HG02884 (cell line): ENCODE measurements around the gene PAH.

Experiments
- ATAC-seq: cut with Tn5 transposase; IDR thresholded peaks from one replicate; pipeline ENCODE4 v1.9.1; 2021; ENCODE audit warnings: mild to moderate bottlenecking, moderate library complexity; ENCODE audit not compliant: unreplicated experiment

Gene PAH

GRCh38 chr12:102917026-102917787, at the start of gene PAH:
PAH (minus strand) TSS chr12:102917244; CDS start chr12:102917130, 114 bp downstream.
- ATAC-seq: no peak

GRCh38 chr12:102966200-102966863, 49.3 kb upstream of the PAH start:
- no peak for ATAC-seq

- peak; percentile 32 for ATAC-seq
These were observed 48.5 kb upstream of the PAH start for GRCh38 chr12:102965281-102966155.

DNA sequence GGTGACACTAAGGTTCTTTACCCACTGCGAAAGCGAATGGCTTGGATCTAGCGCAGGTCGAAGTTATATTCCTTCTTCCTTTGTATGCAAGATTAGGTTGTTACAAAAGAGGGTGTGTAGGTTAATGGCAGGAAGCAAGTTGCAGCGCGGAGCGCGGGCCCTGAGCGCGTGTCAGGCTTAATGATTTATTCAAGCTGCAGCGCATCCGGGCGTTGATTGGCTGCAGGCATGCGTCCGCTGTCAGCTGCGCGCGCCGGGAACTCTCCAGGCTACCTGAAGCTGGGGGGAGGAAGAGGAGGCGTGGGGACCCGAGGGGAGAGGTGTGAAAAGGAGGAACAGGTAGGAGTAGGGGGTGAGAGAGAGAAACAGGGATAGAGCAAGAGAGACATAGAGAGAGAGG, 47.8 kb upstream of the PAH start:
- peak; percentile 49 for ATAC-seq

DNA sequence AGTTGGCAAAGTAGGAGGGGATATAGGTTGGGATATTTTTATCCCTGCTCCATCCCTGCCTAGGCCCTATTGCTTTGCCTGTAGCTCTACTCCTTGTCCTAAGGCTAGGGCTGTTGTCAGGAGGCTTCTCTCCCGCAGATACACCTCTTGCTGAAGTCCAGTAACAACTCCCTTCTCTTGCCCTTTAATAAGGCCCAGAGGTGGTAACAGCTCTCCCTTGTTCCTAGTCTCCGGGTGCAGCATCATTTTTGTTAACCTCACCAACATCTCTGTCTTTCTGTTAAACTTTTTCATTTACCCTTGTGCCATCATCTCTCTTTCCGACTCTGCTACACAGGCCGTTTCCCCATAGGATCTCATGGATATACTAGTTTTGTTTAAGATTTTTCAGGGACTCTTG, 46.8 kb upstream of the PAH start:
- no peak for ATAC-seq

DNA sequence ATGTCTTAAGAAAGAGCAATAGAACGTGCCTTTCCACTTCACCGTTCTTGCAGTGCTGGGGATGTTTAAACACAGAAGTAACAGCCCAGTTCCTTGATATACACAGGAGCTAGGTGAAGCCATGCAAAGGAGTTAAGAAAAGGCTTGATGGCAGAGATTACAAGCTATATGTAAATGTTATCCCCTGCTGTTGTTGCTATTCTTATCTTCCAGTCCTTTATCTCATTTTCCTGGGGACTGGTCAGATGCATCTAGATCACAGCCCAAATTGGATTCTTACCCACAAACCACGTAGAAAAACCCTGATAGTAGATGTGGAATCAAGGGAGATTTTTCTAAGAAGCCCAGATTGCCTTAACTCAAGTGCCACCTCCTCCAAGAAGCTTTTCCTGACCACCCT, 45.9 kb upstream of the PAH start:
- ATAC-seq: no peak

GRCh38 chr12:102962532-102962931, 45.5 kb upstream of the PAH start:
- no peak for ATAC-seq

DNA sequence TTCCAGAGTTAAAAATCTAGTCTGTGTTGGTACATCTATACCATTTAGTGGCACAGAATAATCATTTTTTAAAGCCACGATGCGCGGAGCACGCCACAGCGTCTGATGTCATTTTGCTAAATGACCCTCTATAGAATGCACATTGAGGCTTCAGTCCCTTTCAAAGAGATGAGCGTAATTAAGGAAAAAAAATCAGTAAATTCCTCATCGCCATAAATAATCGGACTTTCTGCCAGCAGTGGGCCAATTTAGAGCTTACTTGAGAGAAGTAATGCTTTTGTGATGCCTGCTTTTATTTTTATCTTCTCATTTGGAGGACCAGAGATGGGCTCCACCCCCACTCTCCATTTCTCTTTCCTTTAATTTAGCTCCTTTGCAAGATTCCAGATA, 44.4 kb upstream of the PAH start:
- no peak for ATAC-seq

GRCh38 chr12:102960766-102961465, 43.9 kb upstream of the PAH start:
- ATAC-seq: no peak

- ATAC-seq: no peak
These were observed 42.3 kb upstream of the PAH start for GRCh38 chr12:102959391-102959790.

- no peak for ATAC-seq
These were observed 41.8 kb upstream of the PAH start for GRCh38 chr12:102958830-102959176.

DNA sequence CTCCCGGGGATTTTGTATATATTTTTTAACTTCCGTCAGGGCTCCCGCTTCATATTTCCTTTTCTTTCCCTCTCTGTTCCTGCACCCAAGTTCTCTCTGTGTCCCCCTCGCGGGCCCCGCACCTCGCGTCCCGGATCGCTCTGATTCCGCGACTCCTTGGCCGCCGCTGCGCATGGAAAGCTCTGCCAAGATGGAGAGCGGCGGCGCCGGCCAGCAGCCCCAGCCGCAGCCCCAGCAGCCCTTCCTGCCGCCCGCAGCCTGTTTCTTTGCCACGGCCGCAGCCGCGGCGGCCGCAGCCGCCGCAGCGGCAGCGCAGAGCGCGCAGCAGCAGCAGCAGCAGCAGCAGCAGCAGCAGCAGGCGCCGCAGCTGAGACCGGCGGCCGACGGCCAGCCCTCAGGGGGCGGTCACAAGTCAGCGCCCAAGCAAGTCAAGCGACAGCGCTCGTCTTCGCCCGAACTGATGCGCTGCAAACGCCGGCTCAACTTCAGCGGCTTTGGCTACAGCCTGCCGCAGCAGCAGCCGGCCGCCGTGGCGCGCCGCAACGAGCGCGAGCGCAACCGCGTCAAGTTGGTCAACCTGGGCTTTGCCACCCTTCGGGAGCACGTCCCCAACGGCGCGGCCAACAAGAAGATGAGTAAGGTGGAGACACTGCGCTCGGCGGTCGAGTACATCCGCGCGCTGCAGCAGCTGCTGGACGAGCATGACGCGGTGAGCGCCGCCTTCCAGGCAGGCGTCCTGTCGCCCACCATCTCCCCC, 41.2 kb upstream of the PAH start:
- peak; percentile 41 for ATAC-seq

DNA sequence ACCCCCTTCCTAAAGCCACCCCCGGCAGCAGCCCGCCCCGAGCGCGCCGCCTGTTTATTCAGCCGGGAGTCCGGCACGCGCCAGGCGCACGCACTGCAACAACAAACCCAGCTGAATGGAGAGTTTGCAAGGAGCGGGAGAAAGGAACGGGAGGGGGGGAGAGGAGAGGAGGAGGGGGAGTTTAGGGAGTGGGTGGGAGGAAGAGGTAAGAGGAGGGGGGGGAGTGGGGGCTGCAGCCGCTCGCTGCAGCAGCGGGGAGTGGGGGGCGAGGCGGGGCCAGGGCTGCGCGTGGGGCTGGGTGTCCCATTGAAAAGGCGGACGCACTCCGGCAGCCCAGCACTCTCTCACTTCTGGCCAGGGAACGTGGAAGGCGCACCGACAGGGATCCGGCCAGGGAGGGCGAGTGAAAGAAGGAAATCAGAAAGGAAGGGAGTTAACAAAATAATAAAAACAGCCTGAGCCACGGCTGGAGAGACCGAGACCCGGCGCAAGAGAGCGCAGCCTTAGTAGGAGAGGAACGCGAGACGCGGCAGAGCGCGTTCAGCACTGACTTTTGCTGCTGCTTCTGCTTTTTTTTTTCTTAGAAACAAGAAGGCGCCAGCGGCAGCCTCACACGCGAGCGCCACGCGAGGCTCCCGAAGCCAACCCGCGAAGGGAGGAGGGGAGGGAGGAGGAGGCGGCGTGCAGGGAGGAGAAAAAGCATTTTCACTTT, 40.5 kb upstream of the PAH start, which contains the start of gene ASCL1:
TSS of gene ASCL1 (plus strand) at position 336 of the 712 bp plus-strand sequence. CDS start 571 bp downstream, outside the sequence.
- ATAC-seq: peak; percentile 35

DNA sequence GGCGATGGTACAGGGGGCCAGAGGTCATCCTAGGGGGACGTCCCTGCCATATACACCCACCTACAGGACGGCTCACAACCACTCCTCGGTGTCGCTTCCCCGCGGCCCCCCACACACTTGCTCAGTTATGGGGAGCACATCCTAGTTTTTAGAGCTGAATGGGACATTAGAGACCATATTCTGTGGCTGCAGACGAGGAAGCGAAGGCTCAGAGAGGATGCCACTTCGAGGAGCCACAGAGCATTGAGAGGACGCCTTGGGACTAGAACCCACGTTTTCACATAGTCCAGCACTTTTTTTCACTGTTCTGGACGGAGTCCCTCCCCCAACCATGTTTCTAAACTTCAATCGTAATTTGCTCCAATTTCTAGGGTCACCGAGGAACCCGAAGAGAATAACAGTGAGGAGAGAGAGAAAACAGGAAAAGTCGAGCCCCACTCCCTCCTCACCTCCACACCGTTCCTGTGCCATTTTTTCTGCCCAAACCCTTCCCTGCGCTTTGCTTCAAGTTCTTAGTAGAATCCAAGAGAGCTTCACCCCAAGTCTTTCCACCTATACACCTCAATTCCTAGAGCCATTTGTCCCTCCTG, 39.8 kb upstream of the PAH start:
- ATAC-seq: no peak

DNA sequence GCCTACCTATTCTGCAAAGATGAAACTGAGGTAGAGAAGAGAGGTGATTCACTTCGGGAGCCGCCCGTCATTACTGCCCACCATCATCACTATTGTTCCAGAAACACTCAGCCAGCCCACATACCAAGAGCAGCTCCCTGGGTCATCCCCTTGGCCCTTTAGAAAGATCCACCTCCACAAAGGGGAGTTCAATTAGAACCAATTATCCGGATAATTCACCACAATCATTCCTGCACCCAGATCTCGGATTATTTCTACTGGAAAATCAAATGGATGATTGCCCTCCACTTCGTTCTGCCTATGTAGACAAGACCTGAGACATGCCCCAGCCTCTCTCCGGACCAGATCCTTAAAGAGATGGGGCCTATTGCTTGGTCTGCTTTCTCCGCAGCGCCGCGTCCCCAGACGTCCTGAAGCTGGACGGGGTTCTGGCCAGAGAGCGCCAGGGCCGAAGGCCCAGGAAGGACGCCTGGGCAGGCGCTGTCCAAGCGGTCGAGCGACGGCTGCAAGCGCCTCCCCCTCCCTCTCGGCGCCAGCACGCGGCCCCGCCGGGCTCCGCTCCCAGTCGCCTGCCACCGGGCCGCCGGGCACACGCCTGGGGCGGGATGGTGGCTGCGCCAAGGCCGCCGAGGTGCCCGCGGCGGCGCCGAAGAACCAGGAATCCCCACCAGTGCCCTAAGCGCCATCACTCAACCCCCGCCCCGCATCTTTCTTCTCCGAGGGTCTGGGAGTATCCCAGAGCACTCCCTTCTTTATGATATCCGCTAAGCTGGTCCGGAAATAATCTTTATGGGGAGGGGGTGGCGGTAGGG, 39.1 kb upstream of the PAH start:
- ATAC-seq: no peak

DNA sequence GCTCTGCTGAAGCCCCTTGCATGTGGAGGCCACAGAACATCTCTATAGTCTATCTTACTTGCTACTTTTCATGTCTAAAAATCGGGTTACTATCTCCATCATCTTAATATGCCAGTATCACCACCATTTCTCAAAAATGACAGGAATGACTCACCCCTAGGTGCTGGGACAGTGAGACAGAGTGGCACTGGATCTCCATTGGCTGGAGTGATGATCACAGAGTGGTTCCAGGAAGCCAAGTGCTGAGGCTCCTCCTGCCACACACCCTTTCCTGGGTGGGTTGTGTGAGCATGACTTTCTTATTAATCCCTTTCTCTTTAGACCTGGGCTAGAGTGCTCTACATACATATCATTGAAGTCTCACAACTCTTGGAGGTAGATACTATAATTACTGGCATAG, 37.1 kb upstream of the PAH start:
- no peak for ATAC-seq

DNA sequence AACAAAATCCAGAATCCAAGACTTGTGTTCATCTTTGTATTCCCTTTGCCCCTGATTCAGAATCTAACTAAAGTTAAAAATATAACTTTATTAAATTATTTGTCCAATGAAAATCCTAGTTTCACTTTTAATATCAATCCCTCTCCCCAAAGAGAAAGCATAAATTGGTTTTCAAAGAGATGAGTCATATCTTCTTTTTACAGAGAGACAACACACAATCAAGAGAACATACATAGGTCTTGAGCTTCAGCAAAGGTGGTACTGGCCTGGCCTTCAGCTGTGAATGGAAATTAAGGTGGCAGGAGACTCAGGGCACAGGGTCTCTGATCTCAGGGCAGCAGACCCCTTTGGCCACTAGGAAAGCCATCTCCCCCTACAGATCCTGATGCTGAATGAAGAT, 36.2 kb upstream of the PAH start:
- no peak for ATAC-seq

GRCh38 chr12:102951841-102952240, 34.8 kb upstream of the PAH start:
- ATAC-seq: no peak
